ENCODE data around the gene RBM4. TPM values are rescaled to one million over a fixed set of nuclear protein-coding genes. Genes with fewer than 3 reads are reported as not detected.
A peak's percentile ranks its signal among the peaks of the same experiment; 100 is the strongest.

Gene RBM4
- polyA plus RNA-seq, 3 donors, result 112 to 153 (median 153) TPM

- WGBS (ENCODE audit: insufficient coverage), result 19% methylated on average over 6 of the region's 6 CpGs
- no peak overlapping the region for H2AFZ ChIP-seq (ENCODE audit: insufficient read depth, low read depth, low read length, poor library complexity, severe bottlenecking)
- no peak overlapping the region for H3K9ac ChIP-seq (ENCODE audit: insufficient read depth, low read length, poor library complexity, severe bottlenecking)
- H3K4me2 ChIP-seq (replicated peaks; ENCODE audit: extremely low read depth, low read length, poor library complexity, severe bottlenecking), result no peak overlapping the region
- no peak overlapping the region for H3K27ac ChIP-seq (ENCODE audit: low read depth in 1 of 2, low read length in 2 of 2)
- H3K9me3 ChIP-seq (replicated peaks in 1 of 2; ENCODE audit: control insufficient read depth in 1 of 2, insufficient read depth in 1 of 2, low read length in 2 of 2), result no peaks in the 10 kb centered on the region
- no peaks in the 10 kb centered on the region for H3K36me3 ChIP-seq (replicated peaks in 1 of 2; ENCODE audit: control insufficient read depth in 1 of 2, insufficient read depth in 2 of 2, low read length in 2 of 2)
- H3K79me2 ChIP-seq (ENCODE audit: insufficient read depth, low read length), result no peaks in the 10 kb centered on the region
- Mint-ChIP-seq H3K27ac (peak overlapping the region in 2 of 7 donors; percentile 33 to 57), H3K36me3 (no peaks in the 10 kb centered on the region), H3K4me3 (no peak overlapping the region), H3K9me3 (peaks cover 0 to 4% (median 0%) of the 10 kb centered on the region in 7 donors), H3K27me3 (ENCODE audit: low read depth in 3 of 3) (peaks cover 0 to 9% (median 4%) of the 10 kb centered on the region in 3 donors), H3K4me1 (peaks cover 2% of the 10 kb centered on the region)
- peak; percentile 80 to 91 (median 81) for DNase-seq
- H3K4me1 ChIP-seq (ENCODE audit: control insufficient read depth in 1 of 2, insufficient read depth in 2 of 2, low read length in 2 of 2), result no peaks in the 10 kb centered on the region
- H3K4me3 ChIP-seq (replicated peaks in 1 of 3; ENCODE audit: low read depth in 2 of 3, low read length in 3 of 3), result no peak overlapping the region
- H3K27me3 ChIP-seq (ENCODE audit: control insufficient read depth in 2 of 2, insufficient read depth in 2 of 2, low read length in 2 of 2), result no peaks in the 10 kb centered on the region
- no peaks in the 10 kb centered on the region for H4K20me1 ChIP-seq (ENCODE audit: insufficient read depth, low read length)
- intact Hi-C loops (cut with micrococcal nuclease), result loop anchor here (1.0 to 10.0 kb wide), 4 partner anchors 140 to 280 kb away; partner anchors contain the start of gene C11orf86 (in 1 of the 2)
- TF ChIP-seq CTCF (IDR thresholded peaks at IDR 0.05), result peak; percentile 95
Measured at GRCh38 chr11:66694732-66695207, 56.3 kb downstream of the RBM4 start.

Small RNA genes lying within 50 kb of the gene (small RNA-seq; reads per million reads assigned to genes)
- gene RNU4-39P (ENCODE audit: insufficient read length, low read depth), result not detected

Other genes with a start within 250 kb of the RBM4 start
- not detected for gene NPAS4, start 217.7 kb upstream of the RBM4 start, polyA plus RNA-seq
- 10 to 100 TPM; 14.7 to 64.6 (median 59.6) TPM for gene MRPL11, start 199.9 kb upstream of the RBM4 start, polyA plus RNA-seq
- 10 to 100 TPM; 11.3 to 13.2 (median 12.6) TPM for gene PELI3, start 171.8 kb upstream of the RBM4 start, polyA plus RNA-seq
- gene DPP3, start 158.3 kb upstream of the RBM4 start, polyA plus RNA-seq, result 10 to 100 TPM; 22.4 to 37.0 (median 26.7) TPM
- 1 to 10 TPM; 1.3 to 8.5 (median 3.5) TPM for gene BBS1, start 128.1 kb upstream of the RBM4 start, polyA plus RNA-seq
- gene ZDHHC24, start 92.7 kb upstream of the RBM4 start, polyA plus RNA-seq, result 10 to 100 TPM; 10.9 to 14.0 (median 11.9) TPM
- gene ACTN3, start 91.8 kb upstream of the RBM4 start, polyA plus RNA-seq, result not detected
- gene CTSF, start 70.1 kb upstream of the RBM4 start, polyA plus RNA-seq, result 1 to 10 TPM; 1.5 to 3.5 (median 2.3) TPM
- not detected for gene CCDC87, start 45.6 kb upstream of the RBM4 start, polyA plus RNA-seq
- 10 to 100 TPM; 26.9 to 67.9 (median 37.0) TPM for gene CCS, start 45.5 kb upstream of the RBM4 start, polyA plus RNA-seq
- 10 to 100 TPM; 21.9 to 46.7 (median 42.6) TPM for gene RBM14, start 22.1 kb upstream of the RBM4 start, polyA plus RNA-seq
- gene RBM4B, start 39.2 kb downstream of the RBM4 start, polyA plus RNA-seq, result 10 to 100 TPM in 2 of 3 donors, 1 to 10 TPM in 1; 7.8 to 14.3 (median 11.2) TPM
- gene SPTBN2, start 90.5 kb downstream of the RBM4 start, polyA plus RNA-seq, result not detected
- 10 to 100 TPM; 20.3 to 24.7 (median 22.8) TPM for gene RCE1, start 204.7 kb downstream of the RBM4 start, polyA plus RNA-seq
- gene LRFN4, start 218.4 kb downstream of the RBM4 start, polyA plus RNA-seq, result 1 to 10 TPM; 1.0 to 7.7 (median 1.7) TPM

Measured in CD14-positive monocyte (primary cell).